OCI-LY1 (cell line): Measurements from ENCODE around the gene NID1.

Experiments used
- CTCF ChIP-seq: fragments of 200-600 bp; sonication (generic), shearing (Covaris generic); IDR thresholded peaks from 2 replicates; pipeline ENCODE4 v1.5.1; 2017; ENCODE audit warnings: mild to moderate bottlenecking, antibody characterized with exemption, low read length, moderate library complexity, mixed read lengths
- EZH2 ChIP-seq: fragments of 200-600 bp; sonication (generic), shearing (Covaris generic); IDR thresholded peaks from 2 replicates; pipeline ENCODE4 v1.8.0; 2017; ENCODE audit warnings: borderline replicate concordance, mixed run types, mild to moderate bottlenecking, antibody characterized with exemption, low read length, moderate library complexity, mixed read lengths

DNA sequence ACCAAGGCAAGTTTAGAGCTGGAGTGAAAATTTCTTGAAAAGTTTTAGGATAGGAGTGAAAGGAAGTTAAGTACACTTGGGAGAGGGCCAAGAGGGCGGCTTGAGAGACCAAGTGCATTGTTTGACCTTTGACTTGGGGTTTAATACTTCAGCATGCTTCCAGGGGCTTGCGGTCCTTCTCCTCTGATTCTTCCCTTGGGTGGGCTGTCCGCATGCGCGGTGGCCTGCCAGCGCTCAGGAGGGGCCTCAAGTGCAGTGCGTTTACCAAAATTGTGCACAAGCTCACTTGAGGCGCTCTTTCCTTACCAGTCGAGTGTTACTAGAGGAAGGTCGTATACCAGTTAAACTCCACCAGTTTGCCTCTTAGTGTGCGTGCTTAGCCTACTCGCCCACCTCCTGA lies 106.9 kb downstream of the NID1 start:
- no peak for TF ChIP-seq EZH2
- no peak for TF ChIP-seq CTCF
